Progenitor cell of endocrine pancreas (in vitro differentiated cells): ENCODE results near the gene SFRP4. TPM values are rescaled to one million over a fixed set of nuclear protein-coding genes. Genes with fewer than 3 reads are reported as not detected.

Experiments
- DNase-seq: peaks from one replicate; pipeline ENCODE4 v3.0.0; 2021; ENCODE audit warnings: low spot score; ENCODE audit not compliant: unreplicated experiment
- H3K27ac Mint-ChIP-seq: 2 replicates; pipeline ENCODE4 v1.8.0; 2021; ENCODE audit warnings: mild to moderate bottlenecking, moderate library complexity, mixed read lengths
- H3K27me3 Mint-ChIP-seq: 2 replicates; pipeline ENCODE4 v1.8.0; 2021; ENCODE audit warnings: mixed read lengths
- H3K36me3 Mint-ChIP-seq: 2 replicates; pipeline ENCODE4 v1.8.0; 2022; ENCODE audit warnings: mixed read lengths; ENCODE audit not compliant: insufficient read depth
- H3K4me1 Mint-ChIP-seq: 2 replicates; pipeline ENCODE4 v1.8.0; 2021; ENCODE audit warnings: low read depth, mixed read lengths
- H3K4me3 Mint-ChIP-seq: 2 replicates; pipeline ENCODE4 v1.8.0; 2021; ENCODE audit warnings: low read depth, mild to moderate bottlenecking, moderate library complexity, mixed read lengths
- H3K9me3 Mint-ChIP-seq: 2 replicates; pipeline ENCODE4 v1.8.0; 2021; ENCODE audit warnings: low read depth, mixed read lengths
- CTCF ChIP-seq: fragments of 200-600 bp; sonication (generic); IDR thresholded peaks from one replicate; pipeline ENCODE4 v1.5.0; 2021; ENCODE audit warnings: antibody characterized with exemption, mild to moderate bottlenecking; ENCODE audit not compliant: unreplicated experiment
- total RNA-seq: library from RNA; stranded (reverse); gene quantifications from 2 replicates; pipeline ENCODE4 v1.2.1, GENCODE V29; 2021

The SFRP4 gene
- total RNA-seq, 1 donor from 2014 or later = not detected

GRCh38 chr7:37916017-37916672 is 472 bp downstream of the SFRP4 start:
- Mint-ChIP-seq H3K27ac (no peak overlapping the region), H3K36me3 (no peaks in the 10 kb centered on the region), H3K9me3 (no peaks in the 10 kb centered on the region), H3K4me1 (peaks cover 6% of the 10 kb centered on the region), H3K4me3 (peak overlapping the region; percentile 67), H3K27me3 (peaks cover 84% of the 10 kb centered on the region)
- TF ChIP-seq CTCF = no peak
- DNase-seq = no peak

- H3K36me3 Mint-ChIP-seq = no peaks in the 10 kb centered on the region
- peaks cover 83% of the 10 kb centered on the region for H3K27me3 Mint-ChIP-seq
- TF ChIP-seq CTCF = no peak
- no peak for DNase-seq
- H3K4me3 Mint-ChIP-seq = no peak overlapping the region
- no peaks in the 10 kb centered on the region for H3K9me3 Mint-ChIP-seq
- H3K4me1 Mint-ChIP-seq = peaks cover 5% of the 10 kb centered on the region
- H3K27ac Mint-ChIP-seq = no peak overlapping the region
Measured at GRCh38 chr7:37915438-37915837, 1.2 kb downstream of the SFRP4 start.

GRCh38 chr7:37912756-37913155 is 3.9 kb downstream of the SFRP4 start:
- H3K27me3 Mint-ChIP-seq = peaks cover 56% of the 10 kb centered on the region
- H3K27ac Mint-ChIP-seq = no peak overlapping the region
- no peak for TF ChIP-seq CTCF
- H3K9me3 Mint-ChIP-seq = no peaks in the 10 kb centered on the region
- DNase-seq = no peak
- H3K4me3 Mint-ChIP-seq = no peak overlapping the region
- peaks cover 9% of the 10 kb centered on the region for H3K4me1 Mint-ChIP-seq
- no peaks in the 10 kb centered on the region for H3K36me3 Mint-ChIP-seq

- Mint-ChIP-seq H3K27me3 (peaks cover 13% of the 10 kb centered on the region), H3K27ac (no peak overlapping the region), H3K4me3 (no peak overlapping the region), H3K9me3 (no peaks in the 10 kb centered on the region), H3K4me1 (peaks cover 6% of the 10 kb centered on the region), H3K36me3 (no peaks in the 10 kb centered on the region)
- no peak for DNase-seq
- no peak for TF ChIP-seq CTCF
Measured at GRCh38 chr7:37908221-37908788, 8.3 kb downstream of the SFRP4 start.

GRCh38 chr7:37901890-37902524 is 14.6 kb downstream of the SFRP4 start:
- H3K4me1 Mint-ChIP-seq = peaks cover 15% of the 10 kb centered on the region
- no peak for TF ChIP-seq CTCF
- H3K36me3 Mint-ChIP-seq = no peaks in the 10 kb centered on the region
- DNase-seq = no peak
- no peak overlapping the region for H3K27ac Mint-ChIP-seq
- H3K4me3 Mint-ChIP-seq = no peak overlapping the region
- no peaks in the 10 kb centered on the region for H3K27me3 Mint-ChIP-seq
- no peaks in the 10 kb centered on the region for H3K9me3 Mint-ChIP-seq
